Panc1 (cell line): ENCODE measurements around the gene SHANK1. TPM values are rescaled to one million over a fixed set of nuclear protein-coding genes. Genes with fewer than 3 reads are reported as not detected.

Source experiments
- ATAC-seq: fragments of 200-7000 bp; cut with Tn5 transposase; 2 replicates; pipeline ENCODE4 v1.9.1; 2020; ENCODE audit warnings: mild to moderate bottlenecking, moderate library complexity
- BruUV-seq: library from RNA; stranded (reverse); fragments of 400-500 nt; replicated peaks from 2 replicates; lab custom pipeline; 2021; lab: Mats Ljungman, UMichigan
- CTCF ChIA-PET: fragments of 300-600 bp; sonication (Branson Sonifier 250); formaldehyde crosslinking; loops from one replicate; lab custom pipeline; 2022; ENCODE audit warnings: antibody characterized with exemption; lab: Charles Lee
- POLR2A ChIA-PET: fragments of 300-600 bp; sonication (Branson Sonifier 250); formaldehyde crosslinking; loops from one replicate; lab custom pipeline; 2022; ENCODE audit warnings: antibody characterized with exemption; lab: Charles Lee
- DNase-seq: peaks from one replicate; pipeline ENCODE4 v3.0.0-alpha.2; 2010; ENCODE audit warnings: low read depth, low spot score
- H3K27ac ChIP-seq: 2 replicates; pipeline ENCODE4 v1.5.1; 2011; ENCODE audit warnings: mild to moderate bottlenecking, low read length, inconsistent platforms
- H3K27me3 ChIP-seq: fragments of 200-500 bp; sonication (Bioruptor generic); 2 replicates; pipeline ENCODE4 v1.6.0; 2014; ENCODE audit warnings: low read length, inconsistent platforms; ENCODE audit not compliant: control insufficient read depth, insufficient read depth
- H3K36me3 ChIP-seq: fragments of 200-500 bp; sonication (Bioruptor generic); 2 replicates; pipeline ENCODE4 v1.5.1; 2014; ENCODE audit warnings: inconsistent platforms, mild to moderate bottlenecking, low read length, moderate library complexity; ENCODE audit not compliant: control insufficient read depth, insufficient read depth
- H3K4me1 ChIP-seq: 2 replicates; pipeline ENCODE4 v1.5.1; 2011; ENCODE audit warnings: inconsistent platforms, mild to moderate bottlenecking, low read length, moderate library complexity; ENCODE audit not compliant: control insufficient read depth, insufficient read depth
- H3K4me3 ChIP-seq, 2 experiments: 2 replicates each; pipeline ENCODE4 v1.5.1; 2011 to 2012; ENCODE audit warnings: low read depth in 2 of 2, low read length in 2 of 2, mild to moderate bottlenecking in 2 of 2, inconsistent platforms in 1 of 2, moderate library complexity in 1 of 2
- H3K9me3 ChIP-seq: fragments of 200-500 bp; sonication (Bioruptor generic); 2 replicates; pipeline ENCODE4 v1.5.1; 2014; ENCODE audit warnings: low read depth, mild to moderate bottlenecking, inconsistent platforms, low read length, moderate library complexity; ENCODE audit not compliant: control insufficient read depth, insufficient read depth
- CTCF ChIP-seq: fragments of 450-650 bp; IDR thresholded peaks from 2 replicates; pipeline ENCODE4 v1.5.1; 2017; ENCODE audit warnings: mild to moderate bottlenecking
- POLR2AphosphoS5 ChIP-seq: IDR thresholded peaks from 2 replicates; pipeline ENCODE4 v1.6.1; 2012; ENCODE audit warnings: mild to moderate bottlenecking, low read depth, low read length, moderate library complexity
- REST ChIP-seq, 2 experiments: IDR thresholded peaks; 2 replicates each; pipeline ENCODE4 v1.6.1; 2011 to 2012; ENCODE audit warnings: low read depth in 2 of 2, control low read depth in 1 of 2, low read length in 1 of 2, mild to moderate bottlenecking in 1 of 2, moderate library complexity in 1 of 2; ENCODE audit not compliant: insufficient read depth in 1 of 2
- SIN3A ChIP-seq: IDR thresholded peaks from 2 replicates; pipeline ENCODE4 v1.6.1; 2012; ENCODE audit warnings: low read depth, mild to moderate bottlenecking, low read length, moderate library complexity, borderline replicate concordance; ENCODE audit not compliant: insufficient read depth
- TCF7L2 ChIP-seq: IDR thresholded peaks from 2 replicates; pipeline ENCODE4 v1.6.1; 2011; ENCODE audit warnings: mild to moderate bottlenecking, low read depth, low read length, inconsistent platforms
- in situ Hi-C: cut with HindIII; loops from 2 replicates; pipeline ENCODE4 v1.10.0; 2016; ENCODE audit warnings: low sequenced_read_pairs, low pct_unique_long_range_greater_than_20kb
- intact Hi-C: fragments of 100-400 bp; cut with micrococcal nuclease; formaldehyde crosslinking; loops from one replicate; pipeline ENCODE4 v1.10.0; 2022; ENCODE audit not compliant: unreplicated experiment
- total RNA-seq: library from RNA; stranded (reverse); gene quantifications from one replicate; pipeline ENCODE4 v1.2.1, GENCODE V29; 2021; ENCODE audit not compliant: unreplicated experiment

SHANK1 gene
- total RNA-seq, 1 experiment from 2014 or later: not detected

DNA sequence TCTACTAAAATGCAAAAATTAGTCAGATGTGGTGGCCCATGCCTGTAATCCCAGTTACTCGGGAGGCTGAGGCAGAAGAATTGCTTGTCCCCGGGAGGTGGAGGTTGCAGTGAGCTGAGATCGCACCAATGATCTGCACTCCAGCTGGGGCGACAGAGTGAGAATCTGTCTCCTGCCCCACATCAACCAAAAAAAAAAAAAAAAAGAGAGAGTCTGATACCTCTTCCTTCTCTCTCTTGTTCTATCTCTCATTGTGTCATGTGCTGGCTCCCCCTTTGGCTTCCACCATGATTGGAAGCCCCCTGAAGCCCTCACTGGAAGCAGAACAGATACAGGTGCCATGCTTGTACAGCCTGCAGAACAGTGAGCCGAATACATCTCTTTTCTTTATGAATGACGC is 23.9 kb upstream of the SHANK1 start:
- no peaks in the 10 kb centered on the region for H3K36me3 ChIP-seq
- CTCF ChIA-PET: no interaction called here
- in situ Hi-C loops (no loop called here), intact Hi-C loops (no loop called here)
- no peak for TF ChIP-seq CTCF
- H3K27ac ChIP-seq: no peak overlapping the region
- H3K9me3 ChIP-seq: no peaks in the 10 kb centered on the region
- POLR2A ChIA-PET: no interaction called here
- no peaks in the 10 kb centered on the region for H3K4me1 ChIP-seq
- BruUV-seq: no TSS peak
- peaks cover 2% of the 10 kb centered on the region; the same call in 1 of the 2 replicates for H3K27me3 ChIP-seq
- ATAC-seq (no peak), DNase-seq (no peak)
- no peak overlapping the region for H3K4me3 ChIP-seq

GRCh38 chr19:50741179-50741933 is 21.8 kb upstream of the SHANK1 start:
- ChIA-PET POLR2A (no interaction called here), CTCF (no interaction called here)
- no peaks in the 10 kb centered on the region for H3K36me3 ChIP-seq
- no TSS peak for BruUV-seq
- in situ Hi-C loops (no loop called here), intact Hi-C loops (no loop called here)
- no peaks in the 10 kb centered on the region for H3K4me1 ChIP-seq
- ATAC-seq: no peak
- H3K4me3 ChIP-seq: no peak overlapping the region
- H3K27ac ChIP-seq: no peak overlapping the region
- H3K27me3 ChIP-seq: peaks cover 2% of the 10 kb centered on the region; the same call in 1 of the 2 replicates
- no peak for TF ChIP-seq TCF7L2
- no peak for TF ChIP-seq POLR2AphosphoS5
- TF ChIP-seq CTCF: no peak
- TF ChIP-seq SIN3A: no peak
- no peak for TF ChIP-seq REST (IDR thresholded peaks at IDR 0.05; ENCODE audit: insufficient read depth in 1 of 2, low read depth in 2 of 2, low read length in 1 of 2)
- H3K9me3 ChIP-seq: no peaks in the 10 kb centered on the region
- DNase-seq: no peak
